Urothelium cell line (cell line): ENCODE results near the gene PELI2.

Source experiments
- DNase-seq: peaks from one replicate; pipeline ENCODE4 v3.0.0; 2011; ENCODE audit warnings: low spot score, mixed read lengths
- FAIRE-seq: peaks from 2 replicates; lab custom pipeline; 2011; peaks lifted over from hg19 to GRCh38; lab: Jason Lieb, UNC

PELI2 gene, protein sequence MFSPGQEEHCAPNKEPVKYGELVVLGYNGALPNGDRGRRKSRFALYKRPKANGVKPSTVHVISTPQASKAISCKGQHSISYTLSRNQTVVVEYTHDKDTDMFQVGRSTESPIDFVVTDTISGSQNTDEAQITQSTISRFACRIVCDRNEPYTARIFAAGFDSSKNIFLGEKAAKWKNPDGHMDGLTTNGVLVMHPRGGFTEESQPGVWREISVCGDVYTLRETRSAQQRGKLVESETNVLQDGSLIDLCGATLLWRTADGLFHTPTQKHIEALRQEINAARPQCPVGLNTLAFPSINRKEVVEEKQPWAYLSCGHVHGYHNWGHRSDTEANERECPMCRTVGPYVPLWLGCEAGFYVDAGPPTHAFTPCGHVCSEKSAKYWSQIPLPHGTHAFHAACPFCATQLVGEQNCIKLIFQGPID

DNA sequence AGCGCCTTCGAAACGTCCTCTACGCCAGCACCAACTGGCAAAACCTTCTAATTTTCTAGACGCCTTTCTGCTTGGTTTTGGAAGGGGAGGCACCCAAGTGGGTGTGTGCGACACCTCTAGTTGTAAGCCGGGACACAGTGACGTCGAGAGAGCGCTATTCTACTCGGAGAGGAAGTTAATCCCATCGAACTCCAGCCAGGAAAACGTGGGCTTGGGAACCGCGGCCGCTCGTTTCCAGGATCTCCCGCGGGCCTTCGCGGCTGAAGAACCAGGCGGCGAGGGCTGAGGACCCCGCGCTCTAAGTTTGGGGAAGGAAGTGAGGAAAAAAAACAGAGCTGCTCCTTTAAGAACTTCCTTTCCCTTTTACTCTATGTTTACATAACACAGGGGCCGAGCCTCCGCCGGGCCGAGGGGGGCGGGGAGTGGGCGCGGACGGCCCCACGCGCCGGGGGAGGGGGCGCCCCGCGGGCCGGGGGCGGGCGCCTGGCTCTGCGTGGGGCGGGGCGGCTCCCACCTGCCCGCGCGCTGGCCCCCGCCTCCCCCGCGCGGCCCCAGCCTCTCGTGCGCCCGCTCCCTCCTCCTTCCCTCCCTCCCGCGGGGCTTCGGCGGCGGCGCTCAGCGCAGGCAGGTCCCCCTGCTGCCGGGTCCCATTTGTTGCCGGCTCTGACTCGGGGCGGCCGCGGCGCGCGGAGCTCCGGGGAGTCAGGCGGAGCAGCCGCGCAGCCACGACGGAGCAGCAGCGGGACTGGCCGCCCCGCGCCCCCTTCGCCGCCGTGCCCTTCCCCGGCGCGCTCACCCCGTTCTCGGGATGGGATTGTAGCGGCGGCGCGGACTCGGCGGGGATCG lies at the start of gene PELI2:
TSS of gene PELI2 (plus strand) at position 647 of the 846 bp plus-strand sequence. CDS start 250 bp downstream, outside the sequence.
- peak; percentile 92 for DNase-seq

DNA sequence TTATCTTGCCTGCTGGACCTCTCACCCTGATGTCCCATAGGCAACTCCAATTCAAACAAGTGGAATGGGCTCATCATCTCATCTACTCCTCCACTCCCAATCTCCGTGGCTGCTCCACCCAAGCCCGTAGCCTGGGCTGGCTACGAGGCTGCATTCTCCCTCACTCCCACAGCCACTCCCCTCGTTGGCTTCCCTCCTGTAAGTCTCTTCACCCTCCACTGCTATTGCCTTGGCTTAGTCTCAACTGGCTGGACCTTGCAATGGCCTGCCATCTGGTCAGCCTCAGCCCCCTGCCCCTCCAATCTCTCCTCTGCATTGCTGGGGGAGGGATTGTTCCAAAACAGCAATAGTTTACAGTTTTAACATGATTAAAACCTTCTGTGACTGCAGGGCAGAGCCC lies 44.4 kb upstream of the PELI2 start:
- DNase-seq (no peak), FAIRE-seq (no peak)

More for the DNA sequence above, at the start of gene PELI2:
- peak; percentile 98 for FAIRE-seq

DNA sequence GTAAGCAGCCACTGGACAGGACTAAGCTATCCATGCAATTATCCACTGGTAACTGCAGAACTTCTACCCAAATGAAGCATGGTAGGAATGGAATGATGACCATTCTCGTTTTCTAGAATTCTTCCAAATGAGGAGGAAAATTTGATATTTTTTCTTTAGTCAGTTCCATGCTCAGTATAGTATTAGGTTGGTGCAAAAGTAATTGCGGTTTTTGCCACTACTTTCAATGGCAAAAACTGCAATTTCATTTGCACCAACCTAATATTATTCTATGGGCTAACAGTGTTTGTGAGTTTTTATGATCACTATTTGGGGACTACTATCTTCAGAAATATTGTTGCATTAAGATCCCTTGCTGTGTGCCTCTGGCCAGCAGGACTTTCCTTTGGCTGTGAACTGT lies 42.9 kb upstream of the PELI2 start:
- FAIRE-seq (peak; percentile 23), DNase-seq (no peak)

DNA sequence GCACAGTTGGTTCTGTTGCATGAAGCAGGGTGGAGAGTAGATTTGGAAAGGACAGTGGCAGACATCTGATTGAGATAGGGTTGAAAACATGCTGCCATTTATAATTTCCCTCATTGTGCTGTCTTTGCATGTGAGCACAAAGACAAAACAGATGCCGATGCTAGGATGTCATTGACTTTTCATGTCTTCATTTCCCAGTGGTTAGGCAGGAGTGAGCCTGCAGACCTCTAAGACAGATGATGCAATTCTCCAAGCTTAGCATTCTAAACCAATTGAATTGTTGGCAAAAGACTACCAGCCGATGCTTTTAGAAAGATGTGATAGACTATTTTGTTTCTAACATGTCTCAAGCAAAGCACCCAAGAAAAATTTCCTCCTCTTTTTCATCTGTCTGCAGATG lies 37.1 kb upstream of the PELI2 start:
- FAIRE-seq (no peak), DNase-seq (no peak)

DNA sequence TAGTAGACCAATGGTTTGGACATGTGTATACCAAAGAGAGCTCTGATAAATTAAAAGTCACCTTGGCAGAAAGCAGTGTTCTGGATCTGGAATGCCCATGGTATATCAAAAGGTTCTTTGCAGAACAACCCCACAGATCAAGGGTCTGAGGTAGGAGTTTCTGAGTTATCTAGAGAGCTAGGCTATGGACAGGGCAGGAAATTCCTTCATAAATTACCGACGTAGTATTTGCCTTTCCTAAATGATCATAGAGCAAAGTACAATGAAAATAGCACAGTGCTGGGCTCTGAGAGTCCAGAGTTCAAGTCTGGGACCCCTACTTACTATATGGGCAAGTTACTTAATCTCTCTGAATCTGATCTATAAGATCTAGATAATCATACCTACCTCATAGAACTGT lies 35.3 kb upstream of the PELI2 start:
- FAIRE-seq (no peak), DNase-seq (no peak)

DNA sequence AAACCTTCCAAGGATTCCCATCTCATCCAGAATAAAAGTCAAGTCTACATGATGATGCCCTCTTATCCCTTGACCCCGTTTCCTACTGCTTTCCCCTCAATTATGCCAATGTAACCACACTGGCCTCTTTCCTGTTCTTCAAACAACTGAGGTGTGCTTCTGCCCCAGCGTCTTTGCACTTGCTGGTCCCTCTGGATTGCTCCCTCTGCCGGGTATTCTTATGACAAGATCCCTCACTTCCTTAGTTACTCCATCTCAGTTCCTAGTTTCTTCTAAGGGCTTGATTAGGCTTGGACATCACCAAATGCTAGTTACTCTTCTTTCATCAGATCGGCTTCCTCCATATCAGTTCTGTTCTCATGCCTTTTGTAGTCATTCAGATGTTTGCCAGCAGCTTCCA lies 32.7 kb upstream of the PELI2 start:
- DNase-seq (no peak), FAIRE-seq (peak; percentile 63)

DNA sequence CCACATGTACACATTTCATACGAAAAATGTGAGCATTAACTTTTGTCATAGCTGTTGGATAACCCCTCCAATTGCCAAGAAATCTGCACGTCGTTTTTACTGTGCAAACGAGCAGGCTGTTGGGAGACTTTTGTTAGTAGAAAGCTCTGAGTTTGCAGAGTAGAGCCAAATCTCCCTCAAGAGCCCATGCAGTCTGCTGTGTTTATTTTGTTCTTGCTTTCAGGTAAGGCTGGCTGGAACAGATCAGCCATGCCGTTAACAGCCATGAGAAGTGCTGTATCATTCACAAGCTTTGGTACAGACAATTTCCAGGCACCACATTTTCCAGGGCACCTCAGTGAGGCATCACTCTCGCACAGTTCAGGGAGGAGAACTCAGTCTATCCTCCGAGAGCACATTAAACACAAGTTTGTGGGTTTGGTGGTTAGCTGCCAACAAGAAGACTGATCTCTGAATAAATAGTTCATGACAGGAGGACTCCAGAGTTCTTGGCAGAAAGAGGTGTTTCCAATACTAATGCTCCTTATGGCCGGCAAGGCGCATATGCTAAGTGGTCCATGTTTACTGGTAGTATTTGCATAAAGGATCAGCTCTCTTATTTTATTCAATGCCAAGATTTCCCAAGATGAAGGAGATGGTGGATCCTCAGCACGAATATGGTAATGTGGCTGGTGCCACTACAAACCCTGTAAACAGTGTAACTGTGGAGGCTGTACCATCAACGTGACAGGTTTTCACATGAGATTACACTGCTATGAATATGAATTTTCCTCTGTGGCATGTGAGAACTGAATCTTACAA lies 30.3 kb upstream of the PELI2 start:
- DNase-seq (no peak), FAIRE-seq (no peak)

DNA sequence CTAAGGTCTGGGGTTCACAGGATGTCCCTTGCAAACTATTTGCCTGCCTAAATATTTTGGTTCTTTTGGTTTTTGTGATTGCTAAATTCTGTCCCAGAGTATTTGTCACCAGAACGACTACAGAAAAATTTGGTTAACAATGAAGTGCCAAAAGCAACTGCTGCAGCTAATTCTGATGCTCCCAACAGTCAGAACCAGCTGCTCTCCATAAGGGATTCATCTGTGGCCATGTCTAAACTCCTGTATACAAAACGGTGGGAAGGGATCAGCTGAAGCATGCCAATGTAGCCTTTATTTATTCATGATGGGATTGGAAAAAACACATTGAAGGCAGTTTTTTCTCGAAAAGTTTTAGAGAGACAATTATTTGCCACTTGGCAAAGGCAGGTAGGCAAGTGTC lies 29.3 kb upstream of the PELI2 start:
- DNase-seq (no peak), FAIRE-seq (no peak)

DNA sequence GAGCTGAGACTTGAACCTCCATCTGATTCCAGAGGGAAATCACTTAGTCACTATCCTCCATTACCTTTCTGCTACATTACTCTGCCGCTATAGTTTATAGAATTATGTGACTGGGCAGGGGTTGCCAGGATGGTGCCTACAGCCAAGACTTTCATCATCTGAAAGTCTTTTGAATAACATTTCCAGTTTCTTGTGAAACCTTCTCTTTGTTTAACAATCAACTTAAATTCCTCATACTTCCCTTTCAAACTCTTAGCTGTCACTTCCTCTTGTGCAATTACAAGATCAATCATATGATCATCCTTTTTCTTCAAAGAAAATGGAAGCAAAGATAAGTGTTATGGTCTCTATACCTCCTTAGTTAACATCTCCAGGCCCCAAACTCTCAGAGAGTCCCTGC lies 25.4 kb upstream of the PELI2 start:
- DNase-seq (no peak), FAIRE-seq (no peak)

DNA sequence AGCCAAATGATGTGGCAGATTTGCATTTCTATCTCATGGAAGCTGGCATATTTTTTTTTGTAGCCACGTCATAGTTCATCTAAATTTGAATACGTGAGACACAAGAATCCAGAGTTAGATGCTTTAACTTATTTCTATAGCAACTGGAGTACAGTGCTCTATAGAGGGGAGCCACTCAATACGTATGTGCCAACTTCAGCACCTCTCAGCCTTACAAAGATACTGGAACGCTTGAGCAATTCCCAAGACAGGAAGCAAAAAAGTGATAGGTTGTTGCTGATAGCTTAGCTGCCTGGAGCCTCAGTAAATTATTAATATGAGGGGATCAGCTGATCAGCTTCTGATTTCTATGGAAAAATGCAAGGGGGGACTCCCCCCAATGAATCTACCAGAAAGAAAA lies 24.1 kb upstream of the PELI2 start:
- FAIRE-seq (no peak), DNase-seq (no peak)

DNA sequence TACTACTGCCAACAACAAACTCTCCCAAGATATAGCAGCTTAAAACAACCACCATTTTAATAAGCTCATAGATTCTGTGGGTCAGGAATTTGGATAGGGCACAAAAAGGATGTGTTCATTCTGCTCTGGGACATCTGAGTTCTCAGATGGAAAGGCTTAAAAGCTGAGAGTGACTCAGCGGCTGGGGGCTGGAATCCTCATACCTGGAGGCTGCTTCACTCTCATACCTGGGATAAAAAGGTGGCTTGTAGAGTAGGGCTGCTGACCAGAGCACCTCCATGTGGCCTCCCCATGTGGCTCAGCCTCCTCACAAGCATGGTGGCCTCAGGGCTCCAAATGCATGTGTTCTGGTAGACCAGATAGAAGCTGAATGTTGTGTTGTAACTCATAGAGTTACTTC lies 20.2 kb upstream of the PELI2 start:
- DNase-seq, result no peak
- no peak for FAIRE-seq

DNA sequence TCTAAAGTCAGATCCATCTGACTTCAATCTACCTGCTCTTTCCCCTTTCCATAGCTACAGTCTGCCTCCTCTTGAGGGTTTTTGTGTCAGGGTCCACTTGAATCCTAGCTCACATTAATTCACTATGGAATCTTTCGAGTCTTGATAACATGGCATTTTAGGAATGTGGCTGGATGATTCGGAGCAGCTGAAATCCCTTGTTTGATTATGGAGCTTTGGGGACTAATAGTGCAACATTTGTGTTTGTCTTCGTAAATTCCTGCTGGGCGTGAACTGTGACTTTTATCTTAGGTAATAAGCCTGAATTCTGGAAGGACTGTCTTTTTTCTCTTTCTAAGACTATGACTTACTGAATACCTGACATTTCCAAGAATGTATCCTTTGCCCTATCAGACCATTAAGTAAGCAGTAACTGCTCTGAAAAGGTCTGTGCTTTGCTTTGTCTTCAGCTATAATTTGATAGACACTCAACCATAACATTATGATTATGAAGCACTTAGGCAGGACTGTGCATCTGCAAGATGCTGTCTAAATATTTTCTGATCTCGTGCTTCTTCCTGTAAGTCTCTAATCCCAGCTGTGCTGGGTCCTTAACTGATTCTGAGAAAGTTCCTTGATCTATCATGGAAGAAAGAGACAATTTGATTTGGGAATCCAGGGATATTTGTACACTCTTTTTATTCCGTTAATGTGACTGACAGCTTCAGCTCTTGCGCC lies 19.0 kb upstream of the PELI2 start:
- DNase-seq (no peak), FAIRE-seq (no peak)

DNA sequence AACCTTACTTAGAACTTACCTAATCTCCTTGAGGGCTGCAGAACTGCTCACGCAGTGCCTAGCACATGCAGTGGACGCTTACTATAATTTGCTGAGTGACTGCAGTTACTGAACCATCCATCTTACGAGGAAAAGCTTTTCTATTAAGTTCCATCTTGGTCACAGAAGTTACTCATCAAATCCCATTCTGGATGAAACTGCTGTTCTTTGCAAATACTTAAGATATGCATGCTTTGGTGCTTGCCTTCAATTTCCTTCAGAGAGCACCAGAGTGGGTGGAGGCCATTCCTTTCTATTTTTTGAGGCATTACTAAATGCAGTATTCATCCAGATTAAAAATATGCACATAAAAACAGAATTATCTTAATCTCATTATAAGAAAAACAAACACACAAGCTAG lies 17.7 kb upstream of the PELI2 start:
- FAIRE-seq (peak; percentile 65), DNase-seq (no peak)

DNA sequence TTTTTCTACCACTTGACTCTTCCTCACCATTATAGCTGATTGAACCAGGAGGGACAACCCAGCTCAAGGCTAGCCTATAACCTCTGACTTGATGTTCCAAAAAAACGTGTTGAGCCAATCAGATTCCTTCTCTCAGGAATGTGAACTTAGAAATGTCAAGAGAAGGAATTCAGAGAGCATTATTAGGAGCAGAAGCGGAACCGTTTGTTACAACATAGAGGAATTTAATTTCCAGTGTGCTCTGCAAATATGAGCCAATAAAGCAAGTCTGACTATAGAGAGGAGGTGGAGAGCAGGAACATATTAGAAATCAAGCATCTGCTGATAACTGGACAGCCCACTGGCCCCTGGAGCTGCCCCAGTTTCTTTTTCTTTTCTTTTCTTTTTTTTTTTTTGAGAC lies 15.3 kb upstream of the PELI2 start:
- FAIRE-seq, result no peak
- no peak for DNase-seq

DNA sequence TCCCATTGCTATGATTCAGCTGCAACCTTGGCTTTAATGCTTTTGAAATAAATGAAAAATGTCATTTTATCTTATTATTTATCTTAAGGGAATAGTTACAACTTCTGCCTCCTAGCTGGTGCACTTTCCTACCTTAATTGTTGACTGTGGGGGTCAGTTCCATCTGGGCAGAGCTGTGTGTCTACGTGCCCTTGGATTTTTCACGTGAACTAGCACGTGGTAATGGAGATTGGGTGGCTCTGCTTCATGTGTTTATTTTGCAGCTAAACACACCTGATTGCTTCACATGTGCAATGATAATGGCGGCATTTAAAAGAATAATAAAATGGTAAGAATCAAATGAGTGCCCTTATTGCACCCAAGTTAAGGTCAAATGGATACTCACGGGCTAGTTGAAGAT lies 10.6 kb upstream of the PELI2 start:
- FAIRE-seq, result no peak

DNA sequence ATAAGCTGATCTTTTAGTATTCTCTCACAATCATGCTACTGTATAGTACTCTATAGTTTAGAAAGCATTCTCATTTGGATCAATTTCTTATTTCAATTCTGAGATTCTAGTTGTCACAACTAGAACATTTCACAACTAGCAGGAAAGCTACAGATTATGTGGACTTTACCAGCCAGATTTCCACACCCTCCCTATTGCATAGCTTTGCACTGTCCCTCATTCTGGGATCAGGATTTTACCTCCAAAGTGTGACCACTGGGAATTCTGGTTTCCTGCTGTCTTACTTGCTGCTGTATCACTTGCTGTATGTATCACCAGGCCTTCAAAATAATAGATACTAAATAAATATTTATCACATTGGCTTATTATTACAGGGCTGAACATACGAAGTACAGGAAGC lies 10.2 kb upstream of the PELI2 start:
- no peak for DNase-seq
- FAIRE-seq, result no peak

More for the DNA sequence above, 10.6 kb upstream of the PELI2 start:
- no peak for DNase-seq

DNA sequence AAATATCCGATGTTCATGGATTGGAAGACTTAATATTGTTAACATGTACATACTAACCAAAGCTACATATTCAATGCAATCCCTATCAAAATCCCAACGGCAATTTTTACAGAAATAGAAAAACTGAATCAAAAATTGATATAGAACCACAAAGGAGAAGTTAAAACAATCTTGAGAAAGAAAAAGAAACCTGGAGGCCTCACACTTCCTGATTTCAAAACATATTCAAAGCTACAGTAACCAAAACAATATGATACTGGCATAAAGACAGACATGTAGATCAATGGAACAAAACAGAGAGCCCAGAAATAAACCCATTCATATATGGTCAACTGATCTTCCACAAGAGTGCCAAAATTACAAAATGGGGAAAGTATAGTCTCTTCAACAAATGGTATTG lies 5.4 kb upstream of the PELI2 start:
- FAIRE-seq, result no peak
- DNase-seq, result no peak

DNA sequence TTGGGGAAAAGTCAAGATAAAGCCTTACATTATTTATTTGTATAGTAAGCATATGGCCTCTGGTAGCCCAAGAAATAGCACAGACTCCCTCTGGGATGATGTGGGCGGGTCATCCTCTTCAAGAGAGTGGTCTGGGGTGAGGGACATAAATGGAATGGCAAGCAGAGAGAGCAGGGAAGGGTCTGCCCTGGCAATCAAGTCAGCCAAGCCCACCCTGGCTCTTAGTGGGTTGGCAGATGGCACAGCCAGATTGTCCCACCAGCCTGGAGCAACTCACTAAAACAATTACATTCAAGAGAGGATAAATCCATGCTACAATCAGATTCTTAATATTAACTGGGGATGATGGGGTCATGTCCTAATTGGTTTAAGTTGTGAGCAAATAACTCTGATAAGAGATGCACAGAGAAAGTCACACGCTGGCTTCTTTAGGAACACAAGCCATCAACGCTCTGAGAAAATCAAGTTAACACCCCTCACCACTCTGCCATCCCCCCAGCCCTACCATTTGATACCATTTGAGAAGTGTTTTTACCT lies 2.8 kb upstream of the PELI2 start:
- DNase-seq (no peak), FAIRE-seq (no peak)

DNA sequence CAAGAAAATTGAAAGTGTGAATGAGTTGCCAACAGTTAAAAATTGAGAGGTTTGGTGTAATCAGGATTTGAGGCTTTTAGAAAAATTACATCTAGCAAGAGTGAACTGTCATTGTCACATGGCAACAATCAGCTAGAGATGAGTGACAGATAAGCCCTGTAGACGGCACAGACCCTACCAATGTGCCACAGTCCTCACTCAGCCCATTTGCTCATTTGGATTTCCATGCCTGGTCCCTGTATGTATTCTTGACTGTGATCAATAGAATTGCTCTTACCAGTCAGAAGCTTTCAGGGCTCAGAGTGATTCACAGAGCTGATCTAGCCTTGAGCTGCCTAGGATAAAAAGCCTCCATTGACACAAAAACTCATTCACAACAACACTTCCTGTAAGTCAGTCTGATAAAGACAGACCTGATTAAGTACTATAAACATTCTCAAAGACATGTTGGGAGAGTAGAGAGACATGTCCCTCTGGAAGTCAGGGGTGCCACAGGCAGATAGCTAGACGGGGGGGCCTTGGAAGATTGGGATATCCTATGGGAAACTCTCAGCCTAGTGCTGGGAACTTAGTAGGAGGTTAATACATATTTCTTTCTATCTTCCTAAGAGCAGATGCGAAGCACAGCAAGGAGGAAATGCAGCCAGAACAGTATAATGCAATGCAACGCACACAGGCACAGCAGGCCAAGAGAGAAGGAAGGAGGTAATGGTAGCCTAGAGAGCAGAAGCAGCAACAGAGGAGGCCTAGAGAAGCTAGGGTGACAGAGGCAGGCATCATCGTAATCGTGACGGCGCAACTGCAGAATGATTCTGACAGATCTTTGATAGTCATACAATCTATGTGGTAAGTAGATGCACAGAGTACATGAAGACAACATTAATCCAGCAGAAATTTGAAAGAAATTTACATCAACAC lies 2.0 kb upstream of the PELI2 start:
- FAIRE-seq (peak; percentile 69), DNase-seq (no peak)
